GM18511 (cell line): ENCODE results near the gene VLDLR.
A peak's percentile ranks its signal among the peaks of the same experiment; 100 is the strongest.

Experiments used
- ATAC-seq: cut with Tn5 transposase; IDR thresholded peaks from one replicate; pipeline ENCODE4 v1.9.1; 2021; ENCODE audit warnings: mild to moderate bottlenecking, moderate library complexity; ENCODE audit not compliant: unreplicated experiment

Gene VLDLR

DNA sequence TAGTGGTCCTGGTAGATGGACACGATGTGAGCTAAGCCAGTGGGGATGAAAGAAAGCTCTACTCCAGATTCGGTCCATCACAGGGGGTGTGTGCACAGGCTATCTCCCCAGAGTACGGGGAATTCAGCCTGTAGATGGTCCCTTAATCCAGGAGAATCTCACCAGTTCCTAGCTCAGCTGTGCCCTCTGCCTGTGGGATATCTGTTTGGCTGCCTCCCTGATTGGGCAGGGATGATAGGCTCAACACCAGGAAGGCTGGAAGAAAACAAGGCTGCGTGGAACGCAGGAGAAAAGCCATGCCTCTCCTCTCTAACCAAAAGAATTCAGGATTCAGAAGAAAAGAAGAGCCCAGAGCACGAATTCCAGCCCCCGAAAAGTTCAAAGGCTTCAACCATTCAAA lies 40.9 kb downstream of the VLDLR start:
- ATAC-seq = no peak

DNA sequence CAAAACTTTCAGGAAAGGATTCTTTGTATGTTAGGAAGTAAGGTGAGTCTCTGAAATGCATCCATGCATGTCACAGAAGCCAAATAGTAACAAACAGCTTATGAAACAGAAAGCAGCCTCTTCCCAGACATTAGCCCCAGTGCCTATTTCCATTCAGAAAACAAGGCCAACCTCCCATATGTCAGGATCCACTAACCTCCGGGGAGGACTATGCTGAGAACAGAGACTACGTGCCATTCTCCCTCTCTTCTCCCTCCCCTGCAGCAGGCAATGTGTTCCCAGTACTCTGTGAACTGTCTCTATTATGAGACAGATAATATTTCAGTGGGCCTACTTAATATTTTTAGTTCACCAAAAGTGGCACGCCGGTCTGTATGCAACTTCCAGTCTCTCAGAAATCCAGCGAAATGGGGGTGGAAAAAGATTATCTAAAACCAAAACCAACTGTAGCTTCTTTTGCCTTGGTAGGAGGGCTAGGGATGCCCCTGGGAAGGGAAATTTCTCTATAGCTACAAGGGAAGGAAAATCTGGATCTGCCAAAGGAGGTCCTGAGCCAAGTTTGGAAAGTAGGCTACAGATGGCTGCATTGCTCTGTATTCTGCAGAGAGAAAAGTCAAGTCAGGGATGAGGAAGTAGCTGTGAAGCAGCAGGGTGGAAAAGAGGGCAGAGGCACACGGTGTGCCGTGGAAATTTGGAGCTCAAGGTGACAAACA lies 42.0 kb downstream of the VLDLR start:
- no peak for ATAC-seq

DNA sequence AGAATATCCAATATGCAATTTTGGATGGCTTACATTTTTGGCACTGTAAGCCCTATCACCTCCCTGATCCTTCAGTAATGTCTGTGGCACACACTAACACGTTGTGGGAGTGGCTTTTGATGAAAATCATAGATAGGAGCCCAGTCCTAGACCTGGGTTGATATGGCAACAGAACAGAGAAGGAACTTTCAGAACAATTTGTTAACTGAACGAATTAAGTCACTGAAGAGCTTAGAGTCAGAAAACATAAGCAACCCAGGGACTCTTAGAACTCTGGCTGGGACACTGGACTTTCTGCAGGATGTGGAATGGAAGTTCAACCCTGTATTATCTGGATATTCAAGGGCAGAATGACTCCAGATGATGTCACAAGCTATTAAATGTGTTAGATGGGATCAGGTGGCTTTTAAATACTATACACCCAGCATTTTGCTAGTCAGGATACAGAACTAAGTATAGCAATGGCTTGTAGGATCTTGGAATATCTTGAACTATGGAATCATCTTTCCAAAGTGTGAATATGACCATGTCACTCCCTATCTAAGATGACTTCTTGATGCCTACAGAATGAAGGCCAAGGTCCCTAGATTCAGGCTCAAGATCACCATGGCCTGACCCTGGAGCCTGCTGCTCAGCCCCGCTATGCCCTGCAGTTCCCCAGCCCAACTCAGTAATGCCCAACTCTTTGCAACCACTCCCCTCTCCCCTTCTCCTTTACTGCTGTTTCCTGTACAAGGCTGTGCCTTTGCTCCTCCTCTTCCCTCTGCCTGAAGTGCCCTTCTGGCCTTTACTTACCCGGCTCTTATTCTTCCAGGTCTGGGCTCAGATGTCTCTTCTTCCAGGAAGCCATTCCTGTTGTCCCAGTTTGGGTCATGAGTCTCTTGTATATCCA lies 42.8 kb downstream of the VLDLR start:
- ATAC-seq = no peak

DNA sequence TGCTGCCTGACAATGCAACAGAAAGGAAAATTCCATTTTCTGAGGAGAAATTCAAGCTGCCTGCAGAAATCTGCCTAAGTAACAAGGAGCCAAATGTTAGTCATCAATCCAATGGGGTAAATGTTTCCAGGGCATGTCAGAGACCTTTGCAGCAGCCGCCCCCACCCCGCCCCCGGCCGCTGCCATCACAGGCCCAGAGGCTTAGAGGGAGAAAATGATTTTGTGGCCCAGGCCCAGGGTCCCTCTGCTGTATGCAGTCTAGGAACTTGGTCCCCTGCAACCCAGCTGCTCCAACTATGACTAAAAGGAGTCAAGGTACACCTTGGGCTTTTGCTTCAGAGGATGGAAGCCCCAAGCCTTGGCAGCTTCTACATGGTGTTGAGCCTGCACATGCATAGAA lies 45.0 kb downstream of the VLDLR start:
- ATAC-seq = no peak

DNA sequence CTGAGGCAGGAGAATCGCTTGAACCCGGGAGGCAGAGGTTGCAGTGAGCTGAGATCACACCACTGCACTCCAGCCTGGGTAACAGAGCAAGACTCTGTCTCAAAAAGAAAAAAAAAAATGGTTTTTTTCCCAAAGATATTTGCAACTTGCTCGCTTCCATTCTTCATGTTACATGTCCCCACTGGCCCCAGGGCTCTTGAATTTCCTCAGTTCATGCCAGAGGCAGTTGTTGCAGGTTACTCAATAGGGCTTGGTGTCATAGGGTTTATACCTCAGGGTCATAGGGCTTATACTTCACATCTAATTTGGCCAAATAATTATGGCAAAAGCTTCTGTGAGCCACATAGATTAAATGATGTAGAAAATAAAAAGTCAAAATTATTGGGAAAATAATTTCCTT lies 51.6 kb downstream of the VLDLR start:
- ATAC-seq = no peak

DNA sequence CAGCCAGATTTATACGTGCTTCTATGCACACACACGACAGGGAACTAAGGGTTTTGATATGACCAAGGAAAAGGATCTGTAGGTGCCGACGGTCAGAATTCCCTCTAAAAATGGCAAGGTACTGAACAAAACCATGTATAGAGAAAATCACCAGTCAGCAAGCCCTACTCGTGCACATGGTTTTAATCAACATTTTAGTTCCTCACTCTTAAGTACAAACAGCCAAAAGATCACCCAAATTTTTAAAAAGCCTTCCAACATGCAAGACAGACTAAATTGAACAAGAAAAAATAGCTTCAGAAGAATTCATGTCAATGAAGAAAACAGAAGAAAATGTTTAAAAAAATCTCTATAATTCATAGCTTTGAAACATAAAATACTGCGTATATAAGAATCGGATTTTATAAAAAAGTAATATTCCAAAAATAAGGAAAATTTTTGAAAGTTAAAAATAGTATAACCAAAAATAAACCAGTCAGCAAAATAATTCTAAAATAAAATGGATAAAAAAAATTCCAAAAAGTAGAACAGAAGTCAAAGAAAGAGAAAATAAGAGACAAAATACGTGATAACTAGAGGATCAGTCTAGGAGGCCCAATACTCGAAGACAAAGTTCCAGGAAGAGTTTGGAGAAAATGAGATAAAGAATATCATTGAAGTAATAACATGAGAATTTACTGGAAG lies 52.7 kb downstream of the VLDLR start:
- no peak for ATAC-seq

DNA sequence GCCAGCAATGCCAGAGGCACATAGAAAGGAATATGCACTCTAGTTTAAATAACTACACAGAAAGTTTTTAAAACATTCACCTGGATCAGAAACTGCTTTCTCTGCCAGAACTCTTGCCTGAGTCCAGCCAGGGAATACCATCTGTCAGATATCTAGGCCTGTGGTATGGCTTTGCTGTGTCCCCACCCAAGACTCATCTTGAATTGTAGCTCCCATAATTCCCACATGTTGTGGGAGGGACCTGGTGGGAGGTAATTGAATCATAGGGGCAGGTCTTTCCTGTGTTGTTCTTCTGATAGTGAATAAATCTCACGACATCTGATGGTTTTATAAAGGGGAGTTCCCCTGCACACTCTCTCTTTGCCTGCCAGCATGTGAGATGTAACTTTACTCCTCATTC lies 54.2 kb downstream of the VLDLR start:
- no peak for ATAC-seq

DNA sequence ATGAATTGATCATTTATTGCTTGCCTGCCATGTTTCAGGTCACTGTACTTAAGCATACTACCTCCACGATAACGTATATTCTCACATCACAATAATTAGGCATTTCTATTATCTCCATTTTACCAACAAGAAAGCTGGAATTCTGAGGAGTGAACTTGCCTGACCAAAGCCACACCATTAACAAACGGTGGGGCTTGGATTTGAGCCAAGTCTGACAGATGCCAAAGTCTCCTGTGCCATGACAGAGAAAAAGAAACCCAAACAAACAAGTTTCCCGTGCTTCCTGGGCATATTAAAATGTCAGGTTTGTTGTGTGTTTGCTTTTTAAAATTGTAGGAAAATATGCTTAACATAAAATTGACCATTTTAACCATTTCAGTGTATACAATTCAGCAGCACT lies 54.9 kb downstream of the VLDLR start:
- ATAC-seq = no peak

DNA sequence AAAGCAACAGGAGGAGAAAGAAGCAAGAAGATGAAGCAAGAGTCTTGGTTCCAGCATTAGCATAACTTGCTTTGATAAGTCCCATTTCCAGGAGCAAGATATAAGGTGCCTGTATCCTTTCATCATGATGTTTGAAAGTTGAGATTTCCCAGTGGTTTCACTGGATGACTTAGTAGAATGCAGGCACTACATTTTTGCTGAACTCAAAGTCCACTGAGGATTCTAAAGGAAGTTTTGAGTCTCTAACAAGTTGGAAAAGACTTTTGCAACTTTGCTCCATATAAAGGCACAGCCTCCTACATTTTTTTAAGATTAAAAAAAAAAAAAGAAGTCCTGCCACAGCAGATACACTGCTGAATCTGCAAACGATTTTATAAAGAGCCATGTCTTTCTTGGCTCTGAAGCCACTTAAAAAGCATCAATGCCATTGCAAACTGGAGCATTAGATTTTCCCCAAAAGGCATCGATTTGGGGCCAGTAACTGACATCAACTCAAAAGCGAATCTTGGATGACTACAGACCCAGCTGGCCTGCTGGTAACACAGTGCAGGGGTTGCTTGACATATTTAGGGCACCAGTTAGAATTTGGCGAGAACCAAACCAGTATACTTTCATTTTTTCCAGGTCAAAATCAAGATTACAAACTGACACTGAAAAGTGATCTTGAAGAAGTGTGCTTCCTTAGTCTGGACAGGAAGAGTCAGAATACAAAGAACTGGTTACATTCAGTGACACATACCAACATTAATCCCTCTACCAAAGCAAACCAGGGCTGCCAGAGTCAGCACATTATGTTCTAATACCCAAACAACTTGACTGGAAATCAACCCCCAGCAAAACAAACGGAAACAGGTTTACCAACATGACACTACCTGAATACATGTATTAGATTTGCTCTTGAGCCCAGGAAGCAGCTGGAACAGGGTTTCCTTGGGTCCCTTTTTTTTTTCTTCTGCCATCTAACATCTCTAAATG lies 56.6 kb downstream of the VLDLR start:
- no peak for ATAC-seq

DNA sequence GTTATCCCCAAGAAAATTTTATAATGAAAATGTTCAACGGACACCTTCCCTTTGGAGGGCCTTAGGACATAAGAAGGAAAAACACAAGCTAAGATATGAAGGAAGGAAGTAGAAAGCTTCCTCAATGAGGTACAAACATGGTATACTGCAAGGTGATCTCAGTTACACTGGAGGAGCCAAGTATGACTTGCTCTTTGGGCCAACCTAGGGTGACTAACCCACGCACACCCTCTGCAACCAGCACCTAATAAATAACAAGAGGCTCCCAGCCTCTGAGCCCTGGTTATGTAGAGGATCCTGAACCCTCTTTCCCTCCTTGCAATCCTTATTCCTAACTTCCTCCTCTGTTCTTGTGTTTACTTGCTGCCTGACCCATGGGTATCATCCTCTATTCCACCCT lies 57.4 kb downstream of the VLDLR start:
- ATAC-seq = no peak

DNA sequence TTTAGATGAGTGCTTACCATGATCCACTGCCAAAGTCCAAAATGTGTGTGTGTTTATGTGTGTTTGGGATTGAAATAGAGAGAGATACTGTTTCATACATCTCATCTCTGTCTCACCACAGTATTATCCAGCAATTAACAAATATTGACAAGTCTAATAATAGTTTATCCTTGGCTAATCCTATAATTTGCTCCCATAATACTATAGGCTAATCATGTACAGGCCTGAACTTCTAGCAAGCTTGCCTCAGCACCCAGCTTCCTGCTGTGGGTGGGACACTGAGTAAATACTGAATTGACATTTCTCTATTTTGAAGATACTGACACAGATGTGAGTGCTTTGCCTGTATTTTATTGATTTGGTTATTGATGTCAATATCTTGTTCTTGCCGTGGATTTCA lies 60.4 kb downstream of the VLDLR start:
- no peak for ATAC-seq

DNA sequence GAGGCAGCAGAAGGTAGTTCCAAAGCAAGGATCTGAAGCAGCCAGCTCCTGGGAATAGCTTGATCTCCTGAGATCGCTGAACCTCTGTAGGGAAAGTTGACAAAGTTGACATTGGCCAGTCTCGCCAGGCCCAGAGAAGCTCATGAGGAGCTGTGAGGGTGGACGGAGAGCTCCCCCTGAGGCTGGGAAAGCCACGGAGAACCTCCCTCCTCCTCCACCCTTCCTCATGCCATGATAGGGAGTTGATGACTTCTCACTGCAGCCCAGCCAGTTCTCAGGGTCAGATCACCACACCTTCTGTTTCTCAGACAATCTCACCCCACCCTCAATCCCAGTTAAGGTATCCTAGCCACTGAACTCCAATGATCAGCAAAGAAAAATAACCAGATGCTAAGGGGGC lies 65.3 kb downstream of the VLDLR start:
- no peak for ATAC-seq

DNA sequence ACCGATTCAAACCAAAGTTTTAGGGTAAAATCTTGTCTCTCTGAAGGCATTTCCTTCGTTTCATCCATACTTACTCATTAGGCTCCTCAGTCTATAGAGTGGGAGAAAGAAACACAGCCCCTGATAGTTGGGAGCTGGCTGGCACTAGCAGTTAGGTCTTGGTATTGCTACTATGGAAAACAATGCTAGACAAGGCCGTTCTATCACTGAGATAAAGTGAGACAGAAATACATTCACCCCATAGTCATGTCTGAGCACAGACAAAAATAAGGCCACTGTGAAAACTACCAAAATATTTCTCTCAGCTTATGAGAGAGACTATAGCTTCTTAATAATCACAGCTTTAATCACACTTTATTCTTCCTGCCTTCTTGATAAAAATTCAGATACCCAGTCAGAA lies 67.0 kb downstream of the VLDLR start:
- no peak for ATAC-seq

DNA sequence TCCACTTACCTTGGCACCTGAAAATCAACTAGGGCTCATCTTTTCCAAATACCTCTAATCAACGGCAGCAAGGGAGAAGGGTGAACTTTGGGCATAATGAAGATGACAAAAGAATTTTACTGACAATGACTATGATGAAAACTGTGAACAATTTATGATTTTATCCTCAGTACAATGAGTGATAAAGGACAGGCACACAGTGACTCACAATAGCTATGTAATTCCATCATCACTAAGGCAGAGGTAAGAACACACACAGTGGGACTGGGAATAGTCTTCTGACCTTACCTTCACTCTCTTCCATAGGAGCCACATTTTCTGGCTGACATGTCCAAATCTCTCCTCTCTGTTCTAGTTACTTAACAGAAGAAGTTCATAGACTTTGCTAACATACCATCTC lies 69.6 kb downstream of the VLDLR start:
- no peak for ATAC-seq

DNA sequence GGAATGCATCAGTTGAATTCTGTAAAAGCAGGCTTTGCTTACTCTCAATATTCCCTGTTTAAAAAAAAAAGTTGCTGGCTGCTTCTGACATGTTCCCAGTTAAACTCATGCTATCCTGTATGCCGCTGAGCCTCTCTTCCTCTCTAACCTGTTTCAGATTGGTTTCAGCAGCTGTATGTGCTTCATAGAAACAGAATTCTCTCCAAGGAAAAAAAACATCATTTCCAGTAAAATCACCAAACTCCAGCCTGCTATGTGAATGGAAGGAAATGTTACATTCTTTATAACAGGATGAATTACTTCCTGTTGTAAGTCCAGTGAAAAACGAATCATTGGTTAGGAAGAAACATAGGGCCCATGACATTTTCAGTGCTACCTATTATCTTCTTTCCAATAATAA lies 70.0 kb downstream of the VLDLR start:
- ATAC-seq = no peak

DNA sequence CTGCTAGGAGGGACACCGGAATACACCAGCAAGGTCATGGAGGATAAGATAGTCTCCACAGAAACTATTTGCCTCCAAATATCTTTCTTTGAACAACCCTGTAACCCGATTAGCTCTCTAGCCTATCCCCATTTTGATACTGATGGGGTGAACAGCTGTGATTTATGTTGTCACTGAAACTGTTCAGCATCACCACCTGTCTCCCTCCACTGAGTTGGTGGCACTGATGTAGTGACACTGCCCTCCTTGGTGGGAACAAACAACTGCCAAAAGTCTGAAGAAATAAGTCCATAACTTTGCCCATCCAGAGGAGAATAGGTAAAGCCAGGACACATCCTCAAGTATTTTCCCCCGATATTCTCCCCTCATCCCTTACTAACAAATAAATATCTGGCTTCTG lies 71.5 kb downstream of the VLDLR start:
- no peak for ATAC-seq

DNA sequence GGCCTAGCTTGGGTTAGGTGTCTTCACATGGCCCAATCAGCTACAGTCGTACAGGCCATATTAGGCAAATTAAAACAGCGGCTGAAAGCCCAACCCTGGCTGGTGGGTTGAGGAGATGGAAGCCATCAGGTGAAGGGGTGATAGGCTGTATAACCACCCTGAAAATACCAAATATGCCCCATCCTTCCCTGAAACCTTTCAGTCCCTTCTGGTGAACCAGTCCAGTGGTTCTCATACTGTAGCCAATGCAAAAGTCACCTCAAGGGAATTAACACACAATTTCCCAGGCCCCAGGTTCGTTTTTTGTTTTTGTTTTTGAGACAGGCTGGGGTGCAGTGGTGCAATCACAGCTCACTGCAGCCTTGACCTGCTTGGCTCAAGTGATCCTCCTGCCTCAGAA lies 75.9 kb downstream of the VLDLR start:
- ATAC-seq = peak; percentile 65

DNA sequence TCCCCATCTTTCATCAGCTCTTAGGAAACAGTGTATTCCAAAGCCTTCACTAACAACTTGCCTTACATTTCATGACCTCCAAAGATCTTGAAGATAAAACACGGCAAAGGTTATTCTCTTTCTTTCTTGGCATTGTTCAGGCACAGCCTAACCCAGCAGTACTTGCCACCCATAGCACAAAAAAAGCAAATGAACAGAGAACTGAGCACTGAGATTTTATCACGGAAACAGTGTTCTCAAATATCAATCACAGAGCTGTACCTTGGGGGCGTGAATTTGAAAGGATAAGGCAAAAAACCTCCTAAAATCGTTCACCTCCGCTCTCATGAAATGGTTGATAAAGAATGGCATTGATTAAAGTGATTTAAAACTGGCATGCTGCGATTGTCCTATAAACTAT lies 78.8 kb downstream of the VLDLR start:
- ATAC-seq = no peak

DNA sequence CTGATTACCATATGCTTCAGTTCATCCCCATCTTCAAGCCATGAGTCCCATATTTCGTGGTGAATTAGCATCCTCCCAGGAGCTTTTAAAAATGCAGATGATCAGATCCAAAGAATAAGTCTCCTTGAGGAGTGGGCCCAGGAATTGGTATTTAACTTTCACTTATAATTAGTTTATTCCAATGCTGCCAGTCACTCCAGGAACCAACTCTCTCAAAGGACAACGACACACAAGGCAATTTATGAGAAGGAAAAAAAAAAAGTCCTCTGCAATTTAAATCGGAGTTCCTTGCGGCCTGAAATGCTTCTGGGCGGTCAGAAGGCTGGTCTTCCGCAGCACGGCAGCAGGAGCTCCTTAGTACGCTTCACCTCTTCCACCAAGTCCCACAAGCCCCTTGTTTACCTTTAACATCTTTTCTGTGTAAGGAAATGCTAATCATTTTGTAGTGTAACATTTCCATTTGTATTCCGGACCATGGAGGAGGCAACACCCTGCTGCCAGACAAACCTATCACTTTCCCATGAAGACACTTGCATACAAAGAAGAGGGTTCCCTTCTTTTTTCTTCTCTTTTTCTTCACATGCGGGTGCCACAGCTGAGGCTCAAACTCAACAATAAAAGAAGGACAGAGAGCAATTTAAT lies 79.4 kb downstream of the VLDLR start:
- no peak for ATAC-seq

DNA sequence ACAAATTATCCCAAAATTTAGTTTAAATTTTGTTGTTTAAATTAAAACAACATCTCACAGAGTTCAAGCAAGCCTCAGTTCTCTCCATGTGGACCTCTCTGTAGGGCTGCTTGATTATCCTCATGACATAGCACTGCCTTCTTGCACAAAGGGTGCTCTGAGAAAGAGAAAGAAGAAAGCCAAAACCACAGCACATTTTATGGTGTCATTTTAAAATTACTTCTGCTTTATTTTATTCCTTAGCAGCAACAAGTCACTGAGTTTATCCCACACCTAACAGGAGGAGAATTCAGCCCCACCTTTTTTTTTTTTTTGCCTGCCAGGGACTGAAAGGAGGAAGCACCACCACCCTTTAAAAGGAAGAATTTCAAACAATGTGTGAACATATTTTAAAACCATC lies 82.9 kb downstream of the VLDLR start:
- ATAC-seq = no peak
